Cardiac septum (tissue), 1 donor: ENCODE measurements around the gene SLC6A15. TPM values are rescaled to one million over a fixed set of nuclear protein-coding genes. Genes with fewer than 3 reads are reported as not detected.

ENCODE experiments used
- DNase-seq: peaks from one replicate; pipeline ENCODE4 v3.0.0-alpha.2; 2020; ENCODE audit warnings: low spot score
- intact Hi-C: fragments of 100-400 bp; cut with DNase I; formaldehyde crosslinking; loops from one replicate; pipeline ENCODE4 v1.14.0; 2022
- total RNA-seq: library from RNA; stranded (reverse); fragmentation: NEBNext Ultra II Directional; extraction: Animal tissue kit (Norgen Biotek cat#: 25700); gene quantifications from one replicate; pipeline ENCODE4 v1.2.1, GENCODE V29; 2021
- donor health status: DM: no; HTN: no; CAD: no.

SLC6A15 gene
- total RNA-seq, 1 donor from 2014 or later = not detected

DNA sequence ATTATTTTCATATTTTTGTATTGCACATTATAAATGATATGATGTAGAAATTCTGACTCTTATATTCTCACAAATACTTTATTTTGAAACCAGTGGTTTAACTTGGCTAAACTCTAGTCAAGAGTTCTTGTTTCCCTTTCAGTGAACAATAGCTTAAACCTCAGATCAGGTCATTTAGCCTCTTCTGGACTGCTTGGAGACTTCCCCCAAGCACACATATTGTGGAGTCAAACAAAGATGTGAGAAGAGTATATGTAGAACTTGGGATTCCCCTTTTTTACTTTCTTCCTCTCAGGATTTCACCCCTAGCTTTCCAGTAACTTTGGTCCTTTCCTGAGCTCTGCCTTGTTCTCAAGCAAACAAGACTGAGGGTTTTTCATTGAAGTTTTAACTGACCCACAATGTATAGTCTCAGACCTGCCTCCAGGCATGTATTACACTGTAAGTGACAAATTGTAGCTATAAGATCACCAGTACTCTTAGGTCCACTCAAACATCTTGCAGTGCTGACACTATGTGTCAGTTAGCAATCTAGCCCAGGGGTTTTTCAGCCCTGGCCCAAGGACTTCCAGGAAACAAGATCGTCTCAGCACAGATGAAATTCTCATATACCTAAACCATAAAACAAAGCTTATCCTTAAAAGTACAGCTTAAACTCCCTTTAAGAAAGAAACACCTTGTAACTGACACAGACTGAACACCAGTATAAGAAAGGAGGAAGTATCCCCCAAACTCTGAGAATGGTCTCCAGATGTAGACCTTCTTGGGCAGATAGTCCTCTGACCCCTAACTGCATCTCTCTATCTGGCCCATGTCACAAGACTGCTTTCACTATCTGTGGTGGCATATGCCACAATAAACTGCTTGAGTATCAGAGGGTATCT, 98.6 kb downstream of the SLC6A15 start:
- intact Hi-C loops = no loop called here
- no peak for DNase-seq

DNA sequence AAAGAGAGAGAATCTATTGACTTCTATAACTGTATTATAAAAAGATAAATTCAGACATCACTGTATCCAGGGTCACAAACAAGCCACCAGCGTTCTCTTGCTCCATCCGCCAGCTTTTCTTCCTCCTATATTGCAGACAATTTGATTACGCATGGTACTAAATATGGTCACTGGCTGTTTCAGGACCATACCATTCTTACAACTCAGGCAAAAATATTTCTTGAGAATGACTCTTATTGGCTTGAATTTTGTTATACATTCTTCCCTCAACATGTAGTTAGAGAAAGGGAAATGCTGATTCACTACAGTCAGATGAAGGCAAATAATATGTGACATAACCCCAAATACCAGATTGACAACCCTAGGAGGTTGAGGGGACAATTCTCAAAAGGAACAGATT, 101.3 kb downstream of the SLC6A15 start:
- no peak for DNase-seq
- intact Hi-C loops = no loop called here

DNA sequence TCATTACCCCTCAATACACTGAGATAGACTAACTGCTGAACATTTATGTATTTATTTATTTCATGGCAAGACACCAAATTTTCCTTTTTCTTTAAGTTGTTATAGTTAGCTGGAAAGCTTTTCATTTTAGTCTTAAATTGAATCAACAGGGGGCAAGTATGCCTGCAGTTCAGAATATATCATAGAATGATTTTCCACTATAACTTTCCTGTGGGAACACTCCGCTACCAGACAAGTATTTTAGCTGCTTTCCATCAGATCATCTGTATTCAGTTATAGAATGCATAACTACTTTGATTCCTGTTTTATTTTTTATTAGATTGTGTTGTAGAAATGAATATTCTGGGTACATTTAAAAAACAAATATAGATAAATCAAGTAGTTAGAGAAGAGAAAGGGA, 102.0 kb downstream of the SLC6A15 start:
- DNase-seq = no peak
- intact Hi-C loops = no loop called here

Other genes with a start within 250 kb of the SLC6A15 start
- not detected for gene TSPAN19, start 123.5 kb upstream of the SLC6A15 start, total RNA-seq
- gene LRRIQ1, start 123.6 kb upstream of the SLC6A15 start, total RNA-seq = not detected